ENCODE measurements around the gene SLC26A11. TPM values are rescaled to one million over a fixed set of nuclear protein-coding genes. Genes with fewer than 3 reads are reported as not detected.

SLC26A11 gene
- total RNA-seq, 1 experiment from 2014 or later, result 37.1 TPM

GRCh38 chr17:80232438-80232837, 12.2 kb downstream of the SLC26A11 start:
- Mint-ChIP-seq H3K27ac (ENCODE audit: unreplicated experiment) (no peak overlapping the region), H3K4me1 (ENCODE audit: low read depth, unreplicated experiment) (no peaks in the 10 kb centered on the region), H3K9me3 (ENCODE audit: unreplicated experiment) (peaks cover 13% of the 10 kb centered on the region), H3K4me3 (ENCODE audit: unreplicated experiment) (no peak overlapping the region), H3K36me3 (ENCODE audit: insufficient read depth, unreplicated experiment) (peaks cover 53% of the 10 kb centered on the region), H3K27me3 (ENCODE audit: insufficient read depth, unreplicated experiment) (no peaks in the 10 kb centered on the region)
- no peak for TF ChIP-seq CTCF (IDR thresholded peaks at IDR 0.05; ENCODE audit: insufficient read depth in 1 of 2, low read depth in 1 of 2, low read length in 1 of 2, severe bottlenecking in 1 of 2, unreplicated experiment in 1 of 2)
- ChIA-PET POLR2A (no interaction called here), CTCF (no interaction called here)
- no peak overlapping the region for H3K4me3 ChIP-seq (ENCODE audit: low read depth, low read length)
- H3K9me3 ChIP-seq, result peaks cover 26% of the 10 kb centered on the region
- no peaks in the 10 kb centered on the region for H3K4me1 ChIP-seq
- no peak for DNase-seq
- no peaks in the 10 kb centered on the region for H3K36me3 ChIP-seq (ENCODE audit: control insufficient read depth, insufficient read depth, low read length)
- BruUV-seq (replicated peaks), result no TSS peak
- H3K27me3 ChIP-seq (replicated peaks; ENCODE audit: control insufficient read depth, insufficient read depth, low read length), result no peaks in the 10 kb centered on the region
- intact Hi-C loops (cut with micrococcal nuclease; ENCODE audit: unreplicated experiment), result no loop called here

GRCh38 chr17:80233202-80233601, 13.0 kb downstream of the SLC26A11 start:
- CTCF ChIA-PET, result no interaction called here
- H3K27ac Mint-ChIP-seq (ENCODE audit: unreplicated experiment), result no peak overlapping the region
- H3K4me1 Mint-ChIP-seq (ENCODE audit: low read depth, unreplicated experiment), result no peaks in the 10 kb centered on the region
- BruUV-seq (replicated peaks), result no TSS peak
- H3K9me3 ChIP-seq, result peaks cover 26% of the 10 kb centered on the region
- intact Hi-C loops (cut with micrococcal nuclease; ENCODE audit: unreplicated experiment), result no loop called here
- no peaks in the 10 kb centered on the region for H3K27me3 ChIP-seq (replicated peaks; ENCODE audit: control insufficient read depth, insufficient read depth, low read length)
- H3K36me3 ChIP-seq (ENCODE audit: control insufficient read depth, insufficient read depth, low read length), result no peaks in the 10 kb centered on the region
- POLR2A ChIA-PET, result no interaction called here
- no peak for DNase-seq
- TF ChIP-seq CTCF (IDR thresholded peaks at IDR 0.05; ENCODE audit: insufficient read depth in 1 of 2, low read depth in 1 of 2, low read length in 1 of 2, severe bottlenecking in 1 of 2, unreplicated experiment in 1 of 2), result no peak
- H3K4me3 Mint-ChIP-seq (ENCODE audit: unreplicated experiment), result no peak overlapping the region
- H3K9me3 Mint-ChIP-seq (ENCODE audit: unreplicated experiment), result peaks cover 13% of the 10 kb centered on the region
- H3K4me1 ChIP-seq, result no peaks in the 10 kb centered on the region
- no peaks in the 10 kb centered on the region for H3K27me3 Mint-ChIP-seq (ENCODE audit: insufficient read depth, unreplicated experiment)
- H3K36me3 Mint-ChIP-seq (ENCODE audit: insufficient read depth, unreplicated experiment), result peaks cover 54% of the 10 kb centered on the region
- H3K4me3 ChIP-seq (ENCODE audit: low read depth, low read length), result no peak overlapping the region

GRCh38 chr17:80236911-80237310, 16.7 kb downstream of the SLC26A11 start:
- H3K4me1 Mint-ChIP-seq (ENCODE audit: low read depth, unreplicated experiment), result no peaks in the 10 kb centered on the region
- Histone ChIP-seq H3K9me3 (peaks cover 18% of the 10 kb centered on the region), H3K4me3 (ENCODE audit: low read depth, low read length) (no peak overlapping the region), H3K27me3 (replicated peaks; ENCODE audit: control insufficient read depth, insufficient read depth, low read length) (no peaks in the 10 kb centered on the region), H3K36me3 (ENCODE audit: control insufficient read depth, insufficient read depth, low read length) (no peaks in the 10 kb centered on the region), H3K4me1 (no peaks in the 10 kb centered on the region)
- no peak for DNase-seq
- BruUV-seq (replicated peaks), result no TSS peak
- no peak for TF ChIP-seq CTCF (IDR thresholded peaks at IDR 0.05; ENCODE audit: insufficient read depth in 1 of 2, low read depth in 1 of 2, low read length in 1 of 2, severe bottlenecking in 1 of 2, unreplicated experiment in 1 of 2)
- H3K4me3 Mint-ChIP-seq (ENCODE audit: unreplicated experiment), result no peak overlapping the region
- H3K27me3 Mint-ChIP-seq (ENCODE audit: insufficient read depth, unreplicated experiment), result no peaks in the 10 kb centered on the region
- intact Hi-C loops (cut with micrococcal nuclease; ENCODE audit: unreplicated experiment), result no loop called here
- POLR2A ChIA-PET, result no interaction called here
- H3K9me3 Mint-ChIP-seq (ENCODE audit: unreplicated experiment), result peaks cover 12% of the 10 kb centered on the region
- H3K27ac Mint-ChIP-seq (ENCODE audit: unreplicated experiment), result no peak overlapping the region
- CTCF ChIA-PET, result no interaction called here
- H3K36me3 Mint-ChIP-seq (ENCODE audit: insufficient read depth, unreplicated experiment), result peaks cover 58% of the 10 kb centered on the region

All from Caco-2 (cell line).